KOPT-K1 (cell line): ENCODE results near the gene NT5DC2.

Source experiments
- H3K27ac ChIP-seq: fragments of 200-600 bp; sonication (generic); 2 replicates; pipeline ENCODE4 v1.5.1; 2016; ENCODE audit warnings: antibody characterized with exemption, mild to moderate bottlenecking, low read depth, low read length; ENCODE audit not compliant: poor library complexity, severe bottlenecking
- H3K36me3 ChIP-seq: fragments of 200-600 bp; sonication (generic); 2 replicates; pipeline ENCODE4 v1.5.1; 2017; ENCODE audit warnings: antibody characterized with exemption, mild to moderate bottlenecking, low read length, moderate library complexity; ENCODE audit not compliant: insufficient read depth
- H3K9me3 ChIP-seq: fragments of 200-600 bp; sonication (generic); 2 replicates; pipeline ENCODE4 v1.5.1; 2017; ENCODE audit warnings: antibody characterized with exemption, low read length, mild to moderate bottlenecking; ENCODE audit not compliant: insufficient read depth, poor library complexity, severe bottlenecking

Gene NT5DC2

DNA sequence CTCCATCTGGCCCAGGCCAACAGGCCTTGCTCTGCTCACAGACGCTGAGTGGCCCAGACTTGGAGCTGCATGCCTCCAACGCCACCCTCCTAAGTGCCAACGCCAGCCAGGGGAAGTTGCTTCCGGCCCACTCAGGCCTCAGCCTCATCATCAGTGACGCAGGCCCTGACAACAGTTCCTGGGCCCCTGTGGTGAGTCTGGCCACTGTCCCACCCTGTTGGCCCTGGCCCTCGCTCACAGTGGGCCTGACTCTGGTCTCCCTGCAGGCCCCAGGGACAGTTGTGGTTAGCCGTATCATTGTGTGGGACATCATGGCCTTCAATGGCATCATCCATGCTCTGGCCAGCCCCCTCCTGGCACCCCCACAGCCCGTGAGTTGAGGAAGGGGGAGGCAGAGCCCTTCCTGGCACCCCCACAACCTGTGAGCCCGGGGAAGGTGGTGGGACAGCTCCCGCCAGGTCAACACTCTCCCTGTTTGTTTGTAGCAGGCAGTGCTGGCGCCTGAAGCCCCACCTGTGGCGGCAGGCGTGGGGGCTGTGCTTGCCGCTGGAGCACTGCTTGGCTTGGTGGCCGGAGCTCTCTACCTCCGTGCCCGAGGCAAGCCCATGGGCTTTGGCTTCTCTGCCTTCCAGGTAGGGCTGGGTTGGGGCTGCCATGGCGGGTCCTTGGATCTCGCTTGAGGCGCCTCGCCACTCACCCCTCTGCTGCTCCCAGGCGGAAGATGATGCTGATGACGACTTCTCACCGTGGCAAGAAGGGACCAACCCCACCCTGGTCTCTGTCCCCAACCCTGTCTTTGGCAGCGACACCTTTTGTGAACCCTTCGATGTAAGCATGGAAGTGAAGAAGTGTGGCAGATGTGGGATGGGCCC, 10.0 kb downstream of the NT5DC2 start:
- Histone ChIP-seq H3K27ac (no peak overlapping the region), H3K36me3 (peaks cover 53% of the 10 kb centered on the region), H3K9me3 (no peaks in the 10 kb centered on the region)

DNA sequence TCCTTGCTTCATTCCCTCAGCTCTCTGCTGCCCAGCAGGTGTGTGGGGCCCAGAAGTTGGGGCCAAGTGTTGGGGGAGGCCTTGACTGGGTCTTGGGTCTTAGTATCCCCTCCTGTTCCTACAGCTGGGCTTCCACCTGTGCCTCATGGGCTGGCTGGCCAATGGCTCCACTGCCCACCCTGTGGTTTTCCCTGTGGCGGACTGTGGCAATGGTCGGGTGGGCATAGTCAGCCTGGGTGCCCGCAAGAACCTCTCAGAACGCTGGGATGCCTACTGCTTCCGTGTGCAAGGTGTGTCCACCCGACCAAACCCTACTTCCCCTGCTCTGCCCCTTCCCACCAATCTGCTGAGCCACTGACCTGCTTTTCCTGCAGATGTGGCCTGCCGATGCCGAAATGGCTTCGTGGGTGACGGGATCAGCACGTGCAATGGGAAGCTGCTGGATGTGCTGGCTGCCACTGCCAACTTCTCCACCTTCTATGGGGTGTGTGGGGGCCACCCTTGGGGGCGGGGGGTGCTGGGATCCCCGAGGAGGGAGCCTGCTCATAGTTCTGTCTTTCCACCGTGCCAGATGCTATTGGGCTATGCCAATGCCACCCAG, 10.9 kb downstream of the NT5DC2 start:
- Histone ChIP-seq H3K9me3 (no peaks in the 10 kb centered on the region), H3K27ac (no peak overlapping the region), H3K36me3 (peaks cover 44% of the 10 kb centered on the region)

GRCh38 chr3:52521881-52522650, 11.6 kb downstream of the NT5DC2 start:
- no peak overlapping the region for H3K27ac ChIP-seq
- peaks cover 38% of the 10 kb centered on the region for H3K36me3 ChIP-seq
- H3K9me3 ChIP-seq = no peaks in the 10 kb centered on the region

GRCh38 chr3:52521488-52521824, 12.2 kb downstream of the NT5DC2 start:
- Histone ChIP-seq H3K36me3 (peaks cover 32% of the 10 kb centered on the region), H3K27ac (no peak overlapping the region), H3K9me3 (no peaks in the 10 kb centered on the region)

- H3K27ac ChIP-seq = no peak overlapping the region
- no peaks in the 10 kb centered on the region for H3K9me3 ChIP-seq
- peaks cover 26% of the 10 kb centered on the region for H3K36me3 ChIP-seq
These were observed 12.8 kb downstream of the NT5DC2 start for GRCh38 chr3:52520716-52521487.

GRCh38 chr3:52520141-52520667, 13.5 kb downstream of the NT5DC2 start:
- Histone ChIP-seq H3K27ac (no peak overlapping the region), H3K9me3 (no peaks in the 10 kb centered on the region), H3K36me3 (peaks cover 19% of the 10 kb centered on the region)

DNA sequence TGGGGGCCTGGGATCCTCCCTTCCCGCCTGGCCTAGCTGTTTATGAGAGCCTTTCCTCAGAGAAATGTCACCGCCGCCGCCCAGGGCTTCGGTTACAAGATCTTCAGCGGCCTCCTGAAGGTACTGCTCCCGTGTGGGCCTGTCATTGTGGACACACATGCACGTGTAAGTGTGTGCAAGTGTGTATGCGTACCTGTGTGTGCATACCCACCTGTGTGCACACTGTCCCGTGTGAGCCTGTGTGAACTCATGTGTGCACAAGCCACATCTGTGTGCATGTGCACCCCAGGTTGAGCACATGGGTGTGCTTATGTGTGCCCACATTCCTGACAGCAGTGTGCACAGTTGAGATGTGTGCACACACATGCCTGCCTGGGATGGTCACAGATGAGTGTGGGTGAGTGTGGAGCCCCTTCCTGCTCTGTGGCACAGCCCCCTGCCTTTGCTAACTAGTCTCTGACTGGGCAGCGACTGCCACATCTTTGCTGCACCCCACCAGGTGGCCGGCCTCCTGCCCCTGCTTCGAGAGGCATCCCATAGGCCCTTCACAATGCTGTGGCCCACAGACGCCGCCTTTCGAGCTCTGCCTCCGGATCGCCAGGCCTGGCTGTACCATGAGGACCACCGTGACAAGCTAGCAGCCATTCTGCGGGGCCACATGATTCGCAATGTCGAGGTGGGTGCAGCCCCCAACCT, 14.1 kb downstream of the NT5DC2 start:
- no peaks in the 10 kb centered on the region for H3K9me3 ChIP-seq
- H3K27ac ChIP-seq = no peak overlapping the region
- peaks cover 16% of the 10 kb centered on the region for H3K36me3 ChIP-seq

GRCh38 chr3:52518723-52519444, 14.8 kb downstream of the NT5DC2 start:
- H3K27ac ChIP-seq = no peak overlapping the region
- H3K9me3 ChIP-seq = no peaks in the 10 kb centered on the region

DNA sequence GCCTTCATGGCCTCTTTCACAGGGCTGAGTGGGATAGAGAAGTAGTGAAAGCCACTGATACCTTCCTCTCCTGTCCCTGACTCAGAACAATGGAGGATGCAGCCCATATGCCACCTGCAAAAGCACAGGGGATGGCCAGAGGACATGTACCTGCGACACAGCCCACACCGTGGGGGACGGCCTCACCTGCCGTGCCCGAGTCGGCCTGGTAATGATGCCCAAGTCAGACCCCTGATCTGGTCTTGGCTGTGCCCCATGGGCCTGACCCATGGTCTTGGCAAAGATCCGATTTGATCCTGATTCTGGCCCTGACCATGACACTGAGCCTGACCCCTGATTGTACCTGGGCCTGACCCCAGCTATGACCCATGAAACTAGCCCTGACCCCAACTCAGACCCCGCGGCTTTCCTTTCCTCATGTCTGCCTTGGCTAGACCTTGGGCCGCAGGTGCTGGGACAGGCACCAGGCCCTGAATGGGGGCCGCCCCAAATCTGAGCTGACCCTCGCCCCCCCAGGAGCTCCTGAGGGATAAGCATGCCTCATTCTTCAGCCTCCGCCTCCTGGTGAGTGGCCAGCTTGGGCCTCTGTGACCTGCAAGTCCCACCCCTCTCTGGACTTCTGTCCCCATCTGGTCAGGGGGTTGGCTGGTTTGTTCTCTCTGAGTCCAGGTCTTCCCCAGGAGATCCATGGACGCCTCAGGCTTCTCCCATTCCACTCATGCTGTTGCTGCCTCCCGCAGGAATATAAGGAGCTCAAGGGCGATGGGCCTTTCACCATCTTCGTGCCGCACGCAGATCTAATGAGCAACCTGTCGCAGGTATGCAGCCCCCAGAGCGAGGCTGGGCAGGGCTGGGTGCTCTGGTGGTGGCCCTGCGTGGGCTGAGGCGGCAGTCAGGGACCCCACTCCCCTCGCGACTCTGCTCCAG, 15.6 kb downstream of the NT5DC2 start:
- Histone ChIP-seq H3K36me3 (peaks cover under 1% of the 10 kb centered on the region; the same call in 1 of the 2 replicates), H3K27ac (no peak overlapping the region), H3K9me3 (no peaks in the 10 kb centered on the region)

More at GRCh38 chr3:52518723-52519444, 14.8 kb downstream of the NT5DC2 start:
- H3K36me3 ChIP-seq = peaks cover 9% of the 10 kb centered on the region

DNA sequence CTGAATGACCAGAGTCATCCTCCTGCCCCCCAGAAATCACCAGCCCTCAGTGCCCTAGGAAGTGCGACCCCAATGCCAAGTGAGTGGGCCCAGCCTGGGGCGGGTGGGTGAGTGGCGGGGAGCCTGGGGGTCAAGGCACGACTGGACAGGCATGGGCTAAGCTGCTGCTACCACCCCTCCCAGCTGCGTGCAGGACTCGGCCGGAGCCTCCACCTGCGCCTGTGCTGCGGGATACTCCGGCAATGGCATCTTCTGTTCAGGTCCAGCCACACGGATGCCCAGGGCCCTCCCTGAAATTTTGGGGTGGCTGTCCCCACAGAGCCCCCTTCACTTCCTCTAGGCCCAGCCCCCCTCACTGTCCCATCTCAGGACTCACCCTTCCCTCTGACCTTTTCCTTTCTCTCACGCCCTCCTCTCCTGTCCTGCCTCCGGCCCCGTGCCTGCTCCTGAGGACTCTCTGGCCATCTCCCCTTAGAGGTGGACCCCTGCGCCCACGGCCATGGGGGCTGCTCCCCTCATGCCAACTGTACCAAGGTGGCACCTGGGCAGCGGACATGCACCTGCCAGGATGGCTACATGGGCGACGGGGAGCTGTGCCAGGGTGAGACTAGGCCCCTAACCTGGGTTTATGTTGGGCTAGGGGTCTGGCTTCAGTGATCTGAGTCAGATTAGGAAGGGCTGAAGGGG, 17.0 kb downstream of the NT5DC2 start:
- Histone ChIP-seq H3K9me3 (no peaks in the 10 kb centered on the region), H3K27ac (no peak overlapping the region), H3K36me3 (no peaks in the 10 kb centered on the region)

DNA sequence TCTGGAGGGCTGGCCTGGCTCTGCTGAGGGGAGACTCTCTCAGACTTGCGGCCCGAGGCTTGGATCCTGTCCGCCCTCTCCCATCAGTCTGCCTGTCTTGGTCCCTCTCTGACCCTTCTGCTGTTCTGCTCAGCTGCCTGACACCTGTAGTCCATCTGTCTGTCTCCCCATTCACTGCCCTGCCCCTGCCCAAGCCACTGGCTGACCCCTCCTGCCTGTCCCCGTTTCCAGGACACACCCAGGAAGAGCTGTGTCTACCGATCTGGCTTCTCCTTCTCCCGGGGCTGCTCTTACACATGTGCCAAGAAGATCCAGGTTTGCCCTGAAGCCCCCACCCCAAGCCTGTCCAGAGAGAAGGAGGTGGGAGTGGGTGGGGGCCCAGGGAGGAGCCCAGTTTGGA, 18.5 kb downstream of the NT5DC2 start:
- H3K36me3 ChIP-seq = no peaks in the 10 kb centered on the region
- no peak overlapping the region for H3K27ac ChIP-seq
- no peaks in the 10 kb centered on the region for H3K9me3 ChIP-seq

GRCh38 chr3:52514576-52514975, 19.1 kb downstream of the NT5DC2 start:
- Histone ChIP-seq H3K27ac (no peak overlapping the region), H3K36me3 (no peaks in the 10 kb centered on the region), H3K9me3 (no peaks in the 10 kb centered on the region)
